ENCODE results near the gene RHNO1.
A peak's percentile ranks its signal among the peaks of the same experiment; 100 is the strongest.

RHNO1 gene

GRCh38 chr12:2877047-2877952 lies at the start of gene RHNO1, which contains the start of gene FOXM1:
TSS of gene RHNO1 (plus strand) at chr12:2877223. CDS start at chr12:2885367, 8,144 bp downstream.
TSS of gene FOXM1 (minus strand) at chr12:2877174. CDS start at chr12:2874478, 2,696 bp downstream.
- peak; percentile 85 for ATAC-seq

GRCh38 chr12:2829275-2829674 lies 47.7 kb upstream of the RHNO1 start:
- DNase-seq (no peak), ATAC-seq (no peak)

More at GRCh38 chr12:2877047-2877952, at the start of gene RHNO1, which contains the start of gene FOXM1:
- DNase-seq = peak; percentile 89

- ATAC-seq (no peak), DNase-seq (no peak)
These were observed 44.4 kb upstream of the RHNO1 start for GRCh38 chr12:2832550-2833127.

GRCh38 chr12:2833327-2833726 lies 43.7 kb upstream of the RHNO1 start:
- ATAC-seq (no peak), DNase-seq (no peak)

GRCh38 chr12:2833810-2834209 lies 43.2 kb upstream of the RHNO1 start:
- ATAC-seq = no peak

GRCh38 chr12:2834581-2835491 lies 42.2 kb upstream of the RHNO1 start, which contains the start of gene NRIP2:
TSS of gene NRIP2 (minus strand) at chr12:2835035. CDS start at chr12:2834983, 52 bp downstream.
- ATAC-seq = no peak
- no peak for DNase-seq

More at GRCh38 chr12:2833810-2834209, 43.2 kb upstream of the RHNO1 start:
- no peak for DNase-seq

- DNase-seq (no peak), ATAC-seq (no peak)
These were observed 41.2 kb upstream of the RHNO1 start for GRCh38 chr12:2835691-2836403.

- no peak for ATAC-seq
- DNase-seq = no peak
These were observed 40.4 kb upstream of the RHNO1 start for GRCh38 chr12:2836574-2836973.

- ATAC-seq (no peak), DNase-seq (no peak)
These were observed 35.9 kb upstream of the RHNO1 start for GRCh38 chr12:2841056-2841650.

- no peak for ATAC-seq
These were observed 34.1 kb upstream of the RHNO1 start for GRCh38 chr12:2842948-2843347.

GRCh38 chr12:2844786-2845185 lies 32.2 kb upstream of the RHNO1 start:
- DNase-seq = no peak
- ATAC-seq = no peak

More at GRCh38 chr12:2842948-2843347, 34.1 kb upstream of the RHNO1 start:
- no peak for DNase-seq

- ATAC-seq (no peak), DNase-seq (no peak)
These were observed 31.7 kb upstream of the RHNO1 start for GRCh38 chr12:2845280-2845679.

GRCh38 chr12:2851931-2852330 lies 25.1 kb upstream of the RHNO1 start:
- no peak for ATAC-seq
- DNase-seq = no peak

GRCh38 chr12:2853626-2854025 lies 23.4 kb upstream of the RHNO1 start:
- DNase-seq = peak; percentile 67
- peak; percentile 72 for ATAC-seq

GRCh38 chr12:2854669-2855453 lies 22.2 kb upstream of the RHNO1 start:
- DNase-seq (no peak), ATAC-seq (no peak)

- ATAC-seq (no peak), DNase-seq (no peak)
These were observed 21.5 kb upstream of the RHNO1 start for GRCh38 chr12:2855546-2855945.

- DNase-seq = no peak
- ATAC-seq = no peak
These were observed 21.0 kb upstream of the RHNO1 start for GRCh38 chr12:2856051-2856450.

- no peak for ATAC-seq
- DNase-seq = no peak
These were observed 20.0 kb upstream of the RHNO1 start, which contains the start of gene TEX52 for GRCh38 chr12:2857021-2857431. TSS of gene TEX52 (minus strand) at chr12:2857039. CDS start at chr12:2857026, 13 bp downstream.

GRCh38 chr12:2857576-2857975 lies 19.4 kb upstream of the RHNO1 start:
- DNase-seq (no peak), ATAC-seq (no peak)

- DNase-seq (no peak), ATAC-seq (no peak)
These were observed 18.7 kb upstream of the RHNO1 start for GRCh38 chr12:2858334-2858733.
